ENCODE results near the gene PHF23. TPM values are rescaled to one million over a fixed set of nuclear protein-coding genes. Genes with fewer than 3 reads are reported as not detected.
A peak's percentile ranks its signal among the peaks of the same experiment; 100 is the strongest.

PHF23 gene
- total RNA-seq, 1 donor from 2014 or later = 80.9 TPM

DNA sequence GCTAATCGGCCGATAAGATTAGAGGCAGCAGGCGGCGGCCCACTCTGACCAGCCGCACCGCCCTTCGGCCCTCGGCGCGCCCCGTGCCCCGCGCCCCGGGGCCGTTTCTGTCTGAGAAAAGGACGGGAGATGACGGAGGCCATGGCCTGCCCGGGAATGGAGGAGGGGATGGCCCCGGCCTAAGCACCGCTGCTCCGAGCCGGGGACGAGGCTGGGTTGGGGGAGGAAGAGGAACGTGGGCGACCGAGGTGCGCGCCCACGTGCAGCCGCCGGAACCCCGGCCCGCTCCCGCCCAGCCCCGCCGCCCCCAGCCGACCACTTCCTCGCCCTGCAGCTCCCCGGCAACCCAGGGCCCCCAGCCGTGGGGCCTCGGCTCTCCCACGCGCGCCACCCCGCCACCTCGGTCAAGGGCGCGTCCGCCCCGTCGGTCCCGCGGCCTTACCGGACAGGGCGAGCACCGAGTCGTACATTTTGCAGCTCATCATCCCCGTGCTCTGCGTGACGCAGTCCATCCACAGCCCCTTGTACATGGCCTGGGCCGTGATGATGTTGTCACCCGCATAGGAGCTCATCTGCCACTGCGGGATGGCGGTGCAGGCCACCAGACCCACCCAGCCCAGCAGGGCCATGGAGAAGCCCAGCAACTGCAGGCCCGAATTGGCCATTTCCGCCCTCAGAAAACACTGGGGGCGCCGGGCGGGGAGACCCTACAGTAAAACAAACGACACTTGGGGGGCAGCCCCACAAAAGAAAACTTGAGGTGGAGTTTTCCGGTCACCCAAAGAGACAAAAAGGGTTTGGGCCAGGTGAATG, 22.3 kb upstream of the PHF23 start:
- Mint-ChIP-seq H3K9me3 (ENCODE audit: unreplicated experiment) (no peaks in the 10 kb centered on the region), H3K27ac (ENCODE audit: unreplicated experiment) (peak overlapping the region; percentile 77), H3K4me3 (ENCODE audit: unreplicated experiment) (peak overlapping the region; percentile 93), H3K4me1 (ENCODE audit: unreplicated experiment) (peaks cover 17% of the 10 kb centered on the region), H3K36me3 (ENCODE audit: low read depth, unreplicated experiment) (peaks cover 9% of the 10 kb centered on the region), H3K27me3 (ENCODE audit: unreplicated experiment) (peaks cover 9% of the 10 kb centered on the region)
- TF ChIP-seq, protein P1, sequence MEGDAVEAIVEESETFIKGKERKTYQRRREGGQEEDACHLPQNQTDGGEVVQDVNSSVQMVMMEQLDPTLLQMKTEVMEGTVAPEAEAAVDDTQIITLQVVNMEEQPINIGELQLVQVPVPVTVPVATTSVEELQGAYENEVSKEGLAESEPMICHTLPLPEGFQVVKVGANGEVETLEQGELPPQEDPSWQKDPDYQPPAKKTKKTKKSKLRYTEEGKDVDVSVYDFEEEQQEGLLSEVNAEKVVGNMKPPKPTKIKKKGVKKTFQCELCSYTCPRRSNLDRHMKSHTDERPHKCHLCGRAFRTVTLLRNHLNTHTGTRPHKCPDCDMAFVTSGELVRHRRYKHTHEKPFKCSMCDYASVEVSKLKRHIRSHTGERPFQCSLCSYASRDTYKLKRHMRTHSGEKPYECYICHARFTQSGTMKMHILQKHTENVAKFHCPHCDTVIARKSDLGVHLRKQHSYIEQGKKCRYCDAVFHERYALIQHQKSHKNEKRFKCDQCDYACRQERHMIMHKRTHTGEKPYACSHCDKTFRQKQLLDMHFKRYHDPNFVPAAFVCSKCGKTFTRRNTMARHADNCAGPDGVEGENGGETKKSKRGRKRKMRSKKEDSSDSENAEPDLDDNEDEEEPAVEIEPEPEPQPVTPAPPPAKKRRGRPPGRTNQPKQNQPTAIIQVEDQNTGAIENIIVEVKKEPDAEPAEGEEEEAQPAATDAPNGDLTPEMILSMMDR (IDR thresholded peaks at IDR 0.05; ENCODE audit: unreplicated experiment) = no peak
- DNase-seq (ENCODE audit: low spot score) = peak; percentile 26

DNA sequence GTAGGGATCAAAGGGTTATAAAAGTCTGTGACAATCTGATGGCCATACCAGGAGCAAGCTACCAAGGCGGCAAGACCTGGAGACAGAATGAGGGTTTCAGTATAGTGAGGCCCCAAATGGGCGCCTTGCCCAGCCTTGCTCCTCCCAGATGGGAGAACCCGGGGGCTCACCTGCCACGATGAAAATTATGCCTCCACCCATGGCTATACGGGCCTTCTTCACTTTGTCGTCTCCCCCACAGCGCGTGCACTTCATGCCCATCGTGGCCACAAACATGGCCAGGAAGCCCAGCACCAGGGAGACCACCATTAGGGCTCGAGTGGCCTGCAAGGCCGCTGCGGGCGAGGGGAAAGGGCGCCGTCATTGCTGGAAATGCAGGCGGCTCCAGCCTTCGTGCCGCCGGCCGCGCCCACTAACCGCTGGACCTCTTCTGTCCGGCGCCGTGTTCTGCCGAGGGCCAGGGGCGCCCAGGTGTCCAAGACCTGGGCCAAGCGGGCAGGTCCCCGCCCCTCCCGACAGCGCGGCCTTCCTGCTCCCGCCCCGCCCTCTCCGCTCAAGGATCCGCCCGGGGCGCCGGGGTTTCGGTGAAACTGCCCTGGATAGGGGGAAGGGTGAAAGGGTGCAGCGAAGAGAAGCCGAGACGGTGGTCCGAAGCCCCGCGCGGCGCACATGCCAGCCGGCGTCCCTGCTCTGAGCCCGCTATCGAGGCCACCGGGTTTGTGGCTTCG, 21.6 kb upstream of the PHF23 start:
- TF ChIP-seq, protein P1 (IDR thresholded peaks at IDR 0.05; ENCODE audit: unreplicated experiment) = no peak
- H3K27ac Mint-ChIP-seq (ENCODE audit: unreplicated experiment) = no peak overlapping the region
- H3K9me3 Mint-ChIP-seq (ENCODE audit: unreplicated experiment) = no peaks in the 10 kb centered on the region
- DNase-seq (ENCODE audit: low spot score) = peak; percentile 31
- H3K4me3 Mint-ChIP-seq (ENCODE audit: unreplicated experiment) = no peak overlapping the region
- H3K27me3 Mint-ChIP-seq (ENCODE audit: unreplicated experiment) = peaks cover 11% of the 10 kb centered on the region
- peaks cover 14% of the 10 kb centered on the region for H3K36me3 Mint-ChIP-seq (ENCODE audit: low read depth, unreplicated experiment)
- peaks cover 17% of the 10 kb centered on the region for H3K4me1 Mint-ChIP-seq (ENCODE audit: unreplicated experiment)

DNA sequence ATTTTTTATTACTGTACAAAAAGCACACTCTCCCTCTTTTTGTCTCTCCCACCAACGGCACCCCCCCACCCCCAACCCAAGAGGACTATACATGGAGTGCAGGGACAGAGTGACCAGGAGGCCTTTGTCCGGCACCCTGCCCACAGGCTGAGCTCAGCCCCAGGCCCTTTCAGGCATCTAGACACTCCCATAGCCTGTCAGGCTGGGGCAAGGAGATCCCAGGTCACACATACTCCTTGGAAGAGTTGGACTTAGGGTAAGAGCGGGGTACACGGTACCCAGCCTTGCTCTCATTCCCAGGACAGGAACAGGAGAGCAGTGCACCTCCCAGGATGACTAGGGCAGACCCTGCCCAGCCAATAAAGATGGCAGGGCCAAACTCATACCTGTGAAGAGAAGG, 20.9 kb upstream of the PHF23 start:
- peaks cover 11% of the 10 kb centered on the region for H3K27me3 Mint-ChIP-seq (ENCODE audit: unreplicated experiment)
- peak overlapping the region; percentile 73 for H3K4me3 Mint-ChIP-seq (ENCODE audit: unreplicated experiment)
- no peak for DNase-seq (ENCODE audit: low spot score)
- H3K36me3 Mint-ChIP-seq (ENCODE audit: low read depth, unreplicated experiment) = peaks cover 14% of the 10 kb centered on the region
- TF ChIP-seq, protein P1 (IDR thresholded peaks at IDR 0.05; ENCODE audit: unreplicated experiment) = no peak
- H3K9me3 Mint-ChIP-seq (ENCODE audit: unreplicated experiment) = no peaks in the 10 kb centered on the region
- H3K4me1 Mint-ChIP-seq (ENCODE audit: unreplicated experiment) = peaks cover 17% of the 10 kb centered on the region
- H3K27ac Mint-ChIP-seq (ENCODE audit: unreplicated experiment) = no peak overlapping the region

DNA sequence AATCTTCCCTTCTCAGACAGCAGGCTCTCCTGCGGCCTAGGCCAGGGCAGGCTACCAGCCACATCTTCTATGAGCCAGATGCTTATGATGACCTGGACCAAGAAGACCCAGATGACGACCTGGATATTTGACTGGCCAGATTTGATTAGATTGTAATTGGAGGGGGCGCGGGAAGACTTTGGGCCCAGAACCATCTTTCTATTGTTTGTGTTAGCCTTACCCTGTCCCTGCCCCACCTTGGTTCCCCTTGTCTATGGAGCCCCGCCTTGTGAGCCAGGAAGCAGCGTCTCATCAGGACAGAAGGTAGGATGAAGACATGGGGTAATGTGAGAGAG, 20.3 kb upstream of the PHF23 start:
- TF ChIP-seq, protein P1 (IDR thresholded peaks at IDR 0.05; ENCODE audit: unreplicated experiment) = no peak
- DNase-seq (ENCODE audit: low spot score) = no peak
- Mint-ChIP-seq H3K4me3 (ENCODE audit: unreplicated experiment) (peak overlapping the region; percentile 42), H3K4me1 (ENCODE audit: unreplicated experiment) (peaks cover 17% of the 10 kb centered on the region), H3K27me3 (ENCODE audit: unreplicated experiment) (peaks cover 12% of the 10 kb centered on the region), H3K9me3 (ENCODE audit: unreplicated experiment) (no peaks in the 10 kb centered on the region), H3K27ac (ENCODE audit: unreplicated experiment) (peak overlapping the region; percentile 57), H3K36me3 (ENCODE audit: low read depth, unreplicated experiment) (peaks cover 19% of the 10 kb centered on the region)

Data from endothelial cell (in vitro differentiated cells).